NT2/D1 (cell line): Measurements from ENCODE around the gene RALGPS1.
"Not testable (repeated sequence)": the region's sequence is repeated elsewhere in the genome, so short reads cannot be mapped to it uniquely, and the experiment has no call there.

Experiments
- DNase-seq: peaks from one replicate; pipeline ENCODE4 v3.0.0-alpha.2; 2011; ENCODE audit warnings: low read depth, low spot score
- H3K27me3 ChIP-seq: 2 replicates; pipeline ENCODE4 v1.6.0; 2011; ENCODE audit warnings: mild to moderate bottlenecking; ENCODE audit not compliant: insufficient read length, insufficient read depth
- H3K36me3 ChIP-seq: 2 replicates; pipeline ENCODE4 v1.6.1; 2011; ENCODE audit warnings: mild to moderate bottlenecking, low read length, mixed read lengths; ENCODE audit not compliant: insufficient read depth, insufficient read length
- H3K4me1 ChIP-seq: 2 replicates; pipeline ENCODE4 v1.5.1; 2011; ENCODE audit not compliant: insufficient read depth, insufficient read length
- H3K4me3 ChIP-seq: 2 replicates; pipeline ENCODE4 v1.5.1; 2011; ENCODE audit warnings: low read depth; ENCODE audit not compliant: insufficient read length
- H3K9ac ChIP-seq: 2 replicates; pipeline ENCODE4 v1.6.0; 2011; ENCODE audit warnings: low read depth; ENCODE audit not compliant: insufficient read length
- H3K9me3 ChIP-seq: 2 replicates; pipeline ENCODE4 v1.5.1; 2011; ENCODE audit warnings: mild to moderate bottlenecking, low read length; ENCODE audit not compliant: insufficient read depth
- SUZ12 ChIP-seq: IDR thresholded peaks from 2 replicates; pipeline ENCODE4 v1.6.1; 2011; ENCODE audit not compliant: insufficient read length, insufficient read depth; ENCODE audit errors: extremely low read depth
- YY1 ChIP-seq: IDR thresholded peaks from 2 replicates; pipeline ENCODE4 v1.6.1; 2011; ENCODE audit not compliant: insufficient read length, insufficient read depth
- ZNF274 ChIP-seq: IDR thresholded peaks from 2 replicates; pipeline ENCODE4 v1.6.1; 2011; ENCODE audit warnings: mild to moderate bottlenecking, low read depth, low read length

The RALGPS1 gene

DNA sequence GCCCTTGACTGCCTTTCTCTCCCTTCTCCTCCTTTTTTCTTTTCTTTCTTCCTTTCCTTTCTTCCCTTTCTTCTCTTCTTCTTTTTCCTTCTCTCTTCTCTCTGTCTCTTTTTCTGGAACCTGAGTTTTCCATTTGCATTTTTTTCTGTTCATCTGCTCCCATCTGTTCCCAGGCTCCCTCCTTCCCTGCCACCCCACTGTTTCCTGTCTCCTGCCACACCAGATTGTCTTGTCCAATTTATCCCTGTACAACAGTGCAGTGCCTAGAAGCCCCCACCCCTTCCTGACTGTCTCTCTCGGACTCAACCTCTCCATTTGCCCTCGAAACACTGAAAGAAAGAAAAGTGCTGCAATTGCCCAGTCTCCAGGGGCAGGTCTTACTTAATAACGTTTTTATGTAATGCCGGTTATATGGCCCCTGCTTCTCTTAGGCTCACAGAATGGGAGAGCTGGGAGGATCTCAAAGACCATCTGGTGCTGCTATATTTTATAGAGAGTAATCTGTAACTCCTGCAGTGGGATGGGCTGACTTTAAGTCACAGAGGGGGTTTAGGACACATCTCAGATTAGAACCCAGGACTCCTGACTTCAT, 101.4 kb downstream of the RALGPS1 start:
- no peak for DNase-seq
- H3K36me3 ChIP-seq = no peaks in the 10 kb centered on the region
- no peaks in the 10 kb centered on the region for H3K4me1 ChIP-seq
- TF ChIP-seq SUZ12 = no peak
- TF ChIP-seq YY1 = no peak
- no peak for TF ChIP-seq ZNF274
- H3K9me3 ChIP-seq = no peaks in the 10 kb centered on the region
- H3K27me3 ChIP-seq = no peaks in the 10 kb centered on the region
- H3K4me3 ChIP-seq = no peak overlapping the region
- no peak overlapping the region for H3K9ac ChIP-seq

DNA sequence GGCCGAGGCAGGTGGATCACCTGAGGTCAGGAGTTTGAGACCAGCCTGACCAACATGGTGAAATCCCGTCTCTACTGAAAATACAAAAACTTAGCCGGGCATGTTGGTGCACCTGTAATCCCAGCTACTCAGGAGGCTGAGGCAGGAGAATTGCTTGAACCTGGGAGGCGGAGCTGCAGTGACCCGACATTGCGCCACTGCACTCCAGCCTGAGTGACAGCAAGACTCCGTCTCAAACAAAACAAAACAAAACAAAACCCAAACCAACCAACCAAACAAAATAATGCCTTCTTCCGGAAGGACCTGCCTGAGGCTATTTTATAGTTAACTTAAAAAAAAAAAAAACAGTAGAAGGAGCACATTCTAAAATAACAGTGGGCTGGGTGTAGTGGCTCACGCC, 103.4 kb downstream of the RALGPS1 start:
- not testable (repeated sequence) for H3K27me3 ChIP-seq, DNase-seq, H3K4me3 ChIP-seq, H3K36me3 ChIP-seq, H3K9ac ChIP-seq, H3K9me3 ChIP-seq, H3K4me1 ChIP-seq

DNA sequence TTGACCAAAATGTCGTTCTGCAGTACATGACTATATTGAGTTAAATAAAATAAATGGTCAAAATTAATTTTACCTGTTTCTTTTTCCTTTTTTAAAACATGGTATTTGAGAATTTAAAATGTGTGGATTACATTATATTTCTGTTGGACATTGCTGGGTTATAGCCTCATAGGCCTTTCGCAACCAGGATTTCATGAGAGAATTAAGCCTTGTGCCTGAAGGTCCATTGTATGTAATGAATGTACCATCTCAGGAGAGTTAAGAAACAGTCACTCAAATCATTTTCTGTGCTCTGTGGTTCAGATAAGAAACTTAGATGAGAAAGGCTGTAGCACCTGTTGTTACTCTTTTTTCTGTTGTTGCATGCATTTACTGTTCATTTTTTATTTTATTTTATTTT, 104.4 kb downstream of the RALGPS1 start:
- TF ChIP-seq ZNF274 = no peak
- Histone ChIP-seq H3K36me3 (no peaks in the 10 kb centered on the region), H3K9ac (no peak overlapping the region), H3K4me3 (no peak overlapping the region), H3K27me3 (no peaks in the 10 kb centered on the region), H3K9me3 (no peaks in the 10 kb centered on the region), H3K4me1 (no peaks in the 10 kb centered on the region)
- no peak for DNase-seq

DNA sequence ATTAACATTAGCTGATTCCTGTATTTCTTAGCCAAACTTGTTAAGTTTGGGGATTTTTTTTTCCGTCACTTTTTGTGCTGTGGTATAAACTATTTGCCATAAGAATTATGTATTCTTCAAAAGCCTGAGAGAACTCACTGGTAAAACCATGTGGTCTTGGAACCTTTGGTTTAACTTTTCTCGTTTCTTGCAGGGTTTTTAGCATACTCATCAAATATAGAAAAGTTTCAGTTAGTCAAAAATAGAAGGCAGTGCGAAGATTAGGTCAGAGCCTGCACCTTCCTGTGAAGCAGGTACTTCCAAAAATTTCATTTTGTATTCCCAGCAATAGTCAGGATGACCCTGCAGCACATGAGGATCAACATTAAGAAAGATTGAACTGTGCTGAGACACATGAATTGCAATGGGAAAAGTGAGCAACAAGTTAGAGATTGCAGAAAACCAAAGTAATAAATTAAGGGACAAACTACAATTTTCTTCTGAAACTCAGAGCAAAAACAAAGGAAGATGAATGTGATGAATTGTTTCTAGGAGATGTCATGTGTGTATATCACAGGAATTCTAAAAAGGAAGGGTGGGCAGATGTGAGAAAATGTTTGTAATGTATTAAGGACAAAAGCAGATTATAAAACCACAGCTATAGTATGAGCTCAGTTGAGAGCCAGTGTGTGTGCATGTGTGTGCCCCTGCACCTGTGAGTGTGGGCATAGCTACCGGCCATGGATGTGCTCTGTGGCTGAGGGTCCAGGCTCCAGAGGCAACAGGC, 105.6 kb downstream of the RALGPS1 start:
- H3K36me3 ChIP-seq = no peaks in the 10 kb centered on the region
- no peaks in the 10 kb centered on the region for H3K4me1 ChIP-seq
- H3K4me3 ChIP-seq = no peak overlapping the region
- no peak overlapping the region for H3K9ac ChIP-seq
- no peaks in the 10 kb centered on the region for H3K27me3 ChIP-seq
- no peaks in the 10 kb centered on the region for H3K9me3 ChIP-seq
- TF ChIP-seq ZNF274 = no peak
- no peak for TF ChIP-seq YY1
- no peak for TF ChIP-seq SUZ12
- DNase-seq = no peak

- no peak for DNase-seq
- no peak overlapping the region for H3K9ac ChIP-seq
- no peak overlapping the region for H3K4me3 ChIP-seq
- no peaks in the 10 kb centered on the region for H3K27me3 ChIP-seq
- H3K4me1 ChIP-seq = no peaks in the 10 kb centered on the region
- no peak for TF ChIP-seq ZNF274
- no peak for TF ChIP-seq SUZ12
- no peak for TF ChIP-seq YY1
- no peaks in the 10 kb centered on the region for H3K9me3 ChIP-seq
- no peaks in the 10 kb centered on the region for H3K36me3 ChIP-seq
Observed at GRCh38 chr9:127020802-127021078, 106.2 kb downstream of the RALGPS1 start.

- Histone ChIP-seq H3K27me3 (no peaks in the 10 kb centered on the region), H3K4me1 (no peaks in the 10 kb centered on the region), H3K36me3 (no peaks in the 10 kb centered on the region), H3K9ac (no peak overlapping the region), H3K9me3 (no peaks in the 10 kb centered on the region), H3K4me3 (no peak overlapping the region)
- no peak for DNase-seq
- TF ChIP-seq SUZ12 (no peak), ZNF274 (no peak), YY1 (no peak)
Observed at GRCh38 chr9:127021664-127022363, 107.2 kb downstream of the RALGPS1 start.

GRCh38 chr9:127022913-127023660, 108.5 kb downstream of the RALGPS1 start:
- TF ChIP-seq YY1 = no peak
- TF ChIP-seq ZNF274 = no peak
- TF ChIP-seq SUZ12 = no peak
- Histone ChIP-seq H3K4me3 (no peak overlapping the region), H3K36me3 (no peaks in the 10 kb centered on the region), H3K4me1 (no peaks in the 10 kb centered on the region), H3K9me3 (no peaks in the 10 kb centered on the region), H3K9ac (no peak overlapping the region), H3K27me3 (no peaks in the 10 kb centered on the region)
- no peak for DNase-seq
